ENCODE results near the gene ZNF839.
"Not testable (repeated sequence)": the region's sequence is repeated elsewhere in the genome, so short reads cannot be mapped to it uniquely, and the experiment has no call there.

The ZNF839 gene

DNA sequence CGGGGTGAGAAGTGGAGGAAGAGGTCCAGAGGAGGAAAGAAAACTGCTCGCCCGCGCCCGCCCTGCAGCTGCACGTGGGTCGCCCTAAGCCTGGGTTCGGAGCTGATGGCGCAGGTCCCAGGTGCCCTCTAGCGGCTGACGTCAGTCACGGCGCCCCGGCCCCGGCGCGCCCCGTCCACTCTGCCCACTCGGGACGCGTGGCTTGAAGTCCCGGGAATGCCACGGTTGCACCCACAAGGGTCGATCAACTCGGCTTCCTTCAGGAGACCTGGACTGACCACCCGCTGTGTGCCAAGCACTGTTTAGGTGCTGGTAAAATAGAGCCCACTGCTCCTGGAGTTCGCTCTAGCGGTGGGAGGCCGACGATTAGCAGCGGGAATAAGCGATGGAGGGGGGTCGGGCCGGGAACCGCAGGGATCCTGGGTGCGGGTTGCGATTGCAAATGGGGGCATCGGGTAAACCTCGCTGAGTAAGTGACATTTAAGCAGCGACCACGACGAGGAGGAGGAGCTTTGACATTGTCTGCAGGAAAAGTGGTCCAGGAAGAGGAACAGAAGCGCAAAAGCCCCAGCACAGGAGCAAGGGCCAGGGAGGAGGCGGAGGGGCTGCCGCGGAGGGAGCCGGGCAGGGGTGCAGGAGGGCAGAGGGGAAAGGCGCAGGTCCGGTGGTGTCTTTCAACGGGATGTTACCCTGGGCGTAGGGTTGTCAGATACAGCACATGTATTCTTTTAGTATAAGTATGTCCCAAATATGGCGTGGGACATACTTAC lies 5.1 kb upstream of the ZNF839 start:
- DNase-seq, result peak; percentile 86

- DNase-seq, result no peak
Observed at GRCh38 chr14:102315121-102315520, 4.4 kb upstream of the ZNF839 start.

DNA sequence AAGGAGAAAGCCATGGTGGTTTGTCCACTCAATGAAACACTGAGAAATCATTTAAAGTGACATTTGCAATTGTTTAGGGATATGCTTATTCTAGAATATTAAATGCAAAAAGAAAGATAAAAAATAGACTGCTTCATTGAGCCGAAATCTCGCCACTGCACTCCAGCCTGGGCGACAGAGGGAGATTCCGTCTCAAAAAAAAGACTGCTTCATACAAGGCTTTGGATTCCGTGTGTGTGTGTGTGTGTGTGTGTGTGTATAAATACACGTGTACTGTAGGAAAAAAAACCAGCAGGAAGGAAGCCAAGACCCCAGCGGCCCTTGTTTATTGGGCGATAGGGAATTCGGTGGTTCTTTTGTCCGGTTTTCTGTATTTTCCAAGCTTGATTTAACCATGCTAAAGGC lies 3.2 kb upstream of the ZNF839 start:
- DNase-seq, result peak; percentile 34

- DNase-seq, result peak; percentile 93
Observed at GRCh38 chr14:102316743-102317563, 2.6 kb upstream of the ZNF839 start.

- peak; percentile 14 for DNase-seq
Observed at GRCh38 chr14:102317564-102318248, 1.8 kb upstream of the ZNF839 start.

- no peak for DNase-seq
Observed at GRCh38 chr14:102318781-102319276, 717 bp upstream of the ZNF839 start.

GRCh38 chr14:102320033-102320660 lies 601 bp downstream of the ZNF839 start:
- peak; percentile 58 for DNase-seq

GRCh38 chr14:102320671-102321455 lies 1.3 kb downstream of the ZNF839 start:
- no peak for DNase-seq

GRCh38 chr14:102321456-102322422 lies 2.2 kb downstream of the ZNF839 start:
- DNase-seq, result no peak

DNA sequence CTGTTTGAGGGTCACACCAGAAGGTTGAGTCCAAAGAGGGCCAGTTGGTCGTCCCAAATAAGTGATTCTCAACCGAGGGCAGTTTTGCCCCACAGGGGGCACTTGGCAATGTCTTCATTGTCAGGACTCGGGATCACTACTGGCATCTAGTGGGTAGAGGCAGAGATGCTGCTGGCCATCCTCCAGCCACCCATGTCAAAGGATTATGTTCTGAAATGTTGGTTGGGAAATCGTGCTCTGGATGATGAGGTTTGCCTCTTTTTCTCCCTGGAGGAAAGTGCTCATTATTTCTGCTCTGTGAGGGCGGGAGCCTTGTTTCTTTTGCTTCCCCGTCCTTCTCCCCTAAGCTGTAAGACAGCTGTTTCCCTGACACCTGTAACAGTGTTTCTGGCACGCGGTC lies 3.6 kb downstream of the ZNF839 start:
- DNase-seq, result peak; percentile 34

DNA sequence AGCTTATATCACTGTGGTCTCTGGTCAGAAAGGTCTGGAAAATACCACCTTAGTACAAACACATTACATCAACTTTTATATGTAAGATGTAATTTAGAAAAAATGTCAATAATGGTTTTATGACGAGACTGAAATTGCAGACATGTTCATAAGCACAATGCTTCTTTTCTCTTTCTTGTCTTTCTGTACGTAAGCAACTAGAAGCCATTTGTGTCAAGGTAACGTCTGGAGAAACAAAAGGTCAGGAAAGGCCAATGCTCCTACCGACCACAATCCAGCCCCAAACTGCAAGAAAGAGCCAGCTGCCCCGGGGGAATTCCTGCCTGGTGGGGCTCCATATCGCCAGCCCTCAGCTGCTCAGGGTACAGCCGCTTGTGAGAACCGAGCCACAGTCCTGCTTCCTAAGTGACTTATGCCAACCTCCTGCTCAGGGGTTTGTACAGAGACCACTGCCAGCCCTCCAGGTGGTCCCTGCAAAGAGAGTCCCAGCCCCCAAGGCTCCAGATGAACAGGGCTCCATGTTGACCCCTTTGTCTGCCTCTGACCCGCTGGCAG lies 6.3 kb downstream of the ZNF839 start:
- DNase-seq, result no peak

DNA sequence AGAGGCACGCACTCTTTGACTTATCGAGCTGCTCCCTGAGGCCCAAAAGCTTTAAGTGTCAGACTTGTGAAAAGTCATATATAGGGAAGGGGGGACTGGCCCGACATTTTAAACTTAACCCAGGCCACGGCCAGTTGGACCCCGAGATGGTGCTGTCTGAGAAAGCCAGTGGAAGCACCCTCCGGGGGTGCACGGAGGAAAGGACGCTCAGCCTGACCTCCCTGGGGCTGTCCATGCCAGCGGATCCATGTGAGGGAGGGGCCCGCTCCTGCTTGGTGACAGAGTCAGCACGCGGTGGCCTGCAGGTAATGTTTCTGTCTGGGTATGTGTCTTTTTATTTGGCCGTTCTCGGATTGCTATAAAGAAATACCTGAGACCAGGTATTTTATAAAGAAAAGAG lies 7.0 kb downstream of the ZNF839 start:
- DNase-seq, result no peak

GRCh38 chr14:102329381-102329780 lies 9.8 kb downstream of the ZNF839 start:
- DNase-seq, result not testable (repeated sequence)

DNA sequence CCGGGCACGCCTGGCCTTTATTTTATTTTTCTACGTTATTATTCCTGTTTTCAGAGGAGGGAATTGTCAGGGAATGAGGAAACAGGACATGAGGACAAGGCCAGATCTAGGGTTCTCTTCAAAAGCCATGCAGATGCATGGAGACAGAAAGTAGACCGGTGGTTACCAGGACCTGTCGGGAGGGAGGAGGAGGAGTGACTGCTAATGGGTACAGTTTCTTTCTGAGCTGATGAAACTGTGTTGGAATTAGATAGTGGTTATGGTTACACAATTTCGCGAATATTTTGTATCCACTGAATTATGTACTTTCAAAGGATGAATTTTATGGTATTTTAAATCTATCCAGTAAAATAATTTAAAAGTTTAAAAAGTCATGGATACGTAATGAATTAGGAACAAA lies 11.3 kb downstream of the ZNF839 start:
- DNase-seq, result no peak

GRCh38 chr14:102333390-102333789 lies 13.8 kb downstream of the ZNF839 start:
- no peak for DNase-seq

DNA sequence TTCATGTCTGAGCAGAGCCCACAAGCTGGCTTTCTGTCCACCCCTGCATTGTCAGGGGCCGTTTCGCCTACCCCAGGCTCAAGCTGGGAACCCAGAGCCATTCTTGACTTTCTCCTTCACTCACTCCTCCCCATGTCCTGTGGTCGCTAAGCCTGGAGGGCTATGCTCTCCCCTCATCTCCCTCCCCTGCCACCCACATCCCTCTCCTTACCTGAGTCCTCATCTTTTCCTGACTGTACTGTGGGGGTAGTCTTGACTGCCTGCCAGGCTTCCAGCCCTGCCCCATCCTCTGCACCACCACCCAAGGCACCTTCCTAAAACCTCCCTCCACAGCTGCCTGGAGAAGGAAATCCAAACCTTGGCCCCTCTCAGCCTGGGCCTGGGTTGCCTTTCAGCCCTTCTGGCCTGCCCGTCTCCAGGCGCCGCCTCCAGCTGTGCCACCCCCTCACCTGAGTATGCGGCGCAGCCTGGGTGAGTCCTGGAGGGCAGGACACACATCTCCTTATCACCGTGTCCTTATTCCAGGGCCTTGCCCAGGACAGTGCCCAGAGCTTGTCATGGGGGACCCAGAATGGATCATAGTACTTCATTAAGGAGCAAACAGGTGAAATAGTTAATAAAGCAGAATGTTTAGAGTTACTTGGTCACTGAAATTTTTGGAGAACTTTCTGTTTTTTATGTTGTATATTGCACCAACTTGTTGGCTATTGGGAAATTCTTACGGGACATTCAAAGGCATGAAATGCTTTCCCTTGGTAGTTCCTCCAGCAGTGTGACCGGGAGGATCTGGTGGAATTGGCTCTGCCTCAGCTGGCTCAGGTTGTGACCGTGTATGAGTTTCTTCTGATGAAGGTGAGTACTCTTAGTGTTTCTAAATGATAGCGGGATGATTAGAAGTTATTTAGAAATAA lies 14.5 kb downstream of the ZNF839 start:
- no peak for DNase-seq

GRCh38 chr14:102335163-102335562 lies 15.6 kb downstream of the ZNF839 start:
- DNase-seq, result no peak

- DNase-seq, result no peak
Observed at GRCh38 chr14:102338724-102339123, 19.2 kb downstream of the ZNF839 start.

DNA sequence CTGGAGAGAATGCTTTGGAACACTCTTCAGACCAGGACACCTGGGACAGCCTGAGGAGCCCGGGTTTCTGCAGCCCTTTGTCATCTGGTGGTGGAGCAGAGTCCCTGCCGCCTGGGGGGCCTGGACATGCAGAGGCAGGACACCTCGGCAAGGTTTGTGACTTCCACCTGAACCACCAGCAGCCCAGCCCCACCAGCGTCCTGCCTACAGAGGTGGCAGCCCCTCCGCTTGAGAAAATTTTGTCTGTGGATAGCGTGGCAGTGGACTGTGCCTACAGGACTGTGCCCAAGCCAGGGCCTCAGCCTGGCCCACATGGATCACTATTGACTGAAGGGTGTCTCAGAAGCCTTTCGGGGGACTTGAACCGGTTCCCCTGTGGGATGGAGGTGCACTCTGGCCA lies 22.0 kb downstream of the ZNF839 start:
- DNase-seq, result no peak

Data from CD4-positive, alpha-beta T cell treated with Interleukin-6 for 4 hours (primary cell).